UCSD-AML1 (cell line): ENCODE results near the gene EPHX1.
"Not testable (repeated sequence)": the region's sequence is repeated elsewhere in the genome, so short reads cannot be mapped to it uniquely, and the experiment has no call there.

Experiments used
- DNase-seq: peaks from one replicate; lab custom pipeline; 2025; ENCODE audit not compliant: unreplicated experiment; lab: John Stamatoyannopoulos, UW

Gene EPHX1

GRCh38 chr1:225809842-225810578 lies at the start of gene EPHX1:
TSS of gene EPHX1 (plus strand) at chr1:225810124. CDS start at chr1:225828730, 18,606 bp downstream.
- peak; percentile 87 for DNase-seq

DNA sequence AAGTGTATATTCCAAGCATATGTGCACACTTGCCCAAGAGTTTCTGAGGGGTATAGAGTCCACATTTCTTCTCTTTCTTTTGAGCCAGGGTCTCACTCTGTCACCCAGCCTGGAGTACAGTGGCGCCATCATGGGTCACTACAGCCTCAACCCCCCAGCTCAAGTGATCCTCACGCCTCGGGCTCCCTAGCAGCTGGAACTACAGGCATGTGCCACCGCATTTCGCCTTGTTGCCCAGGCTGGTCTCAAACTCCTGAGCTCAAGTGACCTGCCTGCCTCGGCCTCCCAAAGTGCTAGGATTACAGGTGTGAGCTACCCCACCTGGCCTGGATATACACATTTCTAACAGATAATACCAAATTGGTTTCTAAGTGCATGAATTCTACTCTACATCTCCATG lies 49.4 kb upstream of the EPHX1 start:
- no peak for DNase-seq

DNA sequence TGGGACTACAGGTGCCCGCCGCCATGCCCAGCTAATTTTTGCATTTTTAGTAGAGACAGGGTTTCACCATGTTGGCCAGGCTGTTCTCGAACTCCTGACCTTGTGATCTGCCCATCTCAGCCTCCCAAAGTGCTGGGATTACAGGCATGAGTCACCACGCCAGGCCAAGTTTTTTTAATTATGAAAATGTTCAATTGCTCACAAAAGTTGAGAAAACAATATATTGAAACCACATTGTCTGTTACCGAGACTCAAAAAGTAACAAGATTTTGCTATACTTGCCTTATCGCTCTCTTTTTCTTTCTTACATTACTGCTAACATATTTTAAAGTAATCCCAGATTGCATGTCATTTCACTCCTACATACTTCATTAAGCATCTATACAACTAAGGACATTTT lies 48.5 kb upstream of the EPHX1 start:
- not testable (repeated sequence) for DNase-seq

DNA sequence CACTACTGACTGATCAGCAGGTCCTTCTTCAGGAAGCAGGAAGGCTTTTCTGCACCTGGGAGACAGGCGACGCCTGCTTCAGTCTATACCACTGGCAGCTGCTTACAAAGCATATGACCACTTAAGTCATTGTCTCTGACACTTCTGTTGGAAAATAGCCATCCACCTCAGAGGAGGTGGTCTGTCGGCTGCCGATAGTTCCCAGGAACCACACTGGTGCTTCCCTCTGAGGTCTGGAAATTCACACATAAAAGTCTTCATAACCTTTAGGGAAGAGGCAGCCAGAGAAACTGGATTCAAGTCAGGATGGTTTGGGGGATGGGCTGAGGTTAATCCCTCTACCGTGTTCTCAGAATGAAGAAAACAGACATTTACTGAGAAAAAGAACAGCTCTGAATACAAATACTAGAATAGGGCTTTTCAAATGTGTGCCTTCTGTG lies 47.9 kb upstream of the EPHX1 start:
- no peak for DNase-seq

GRCh38 chr1:225762444-225762843 lies 47.5 kb upstream of the EPHX1 start:
- no peak for DNase-seq

DNA sequence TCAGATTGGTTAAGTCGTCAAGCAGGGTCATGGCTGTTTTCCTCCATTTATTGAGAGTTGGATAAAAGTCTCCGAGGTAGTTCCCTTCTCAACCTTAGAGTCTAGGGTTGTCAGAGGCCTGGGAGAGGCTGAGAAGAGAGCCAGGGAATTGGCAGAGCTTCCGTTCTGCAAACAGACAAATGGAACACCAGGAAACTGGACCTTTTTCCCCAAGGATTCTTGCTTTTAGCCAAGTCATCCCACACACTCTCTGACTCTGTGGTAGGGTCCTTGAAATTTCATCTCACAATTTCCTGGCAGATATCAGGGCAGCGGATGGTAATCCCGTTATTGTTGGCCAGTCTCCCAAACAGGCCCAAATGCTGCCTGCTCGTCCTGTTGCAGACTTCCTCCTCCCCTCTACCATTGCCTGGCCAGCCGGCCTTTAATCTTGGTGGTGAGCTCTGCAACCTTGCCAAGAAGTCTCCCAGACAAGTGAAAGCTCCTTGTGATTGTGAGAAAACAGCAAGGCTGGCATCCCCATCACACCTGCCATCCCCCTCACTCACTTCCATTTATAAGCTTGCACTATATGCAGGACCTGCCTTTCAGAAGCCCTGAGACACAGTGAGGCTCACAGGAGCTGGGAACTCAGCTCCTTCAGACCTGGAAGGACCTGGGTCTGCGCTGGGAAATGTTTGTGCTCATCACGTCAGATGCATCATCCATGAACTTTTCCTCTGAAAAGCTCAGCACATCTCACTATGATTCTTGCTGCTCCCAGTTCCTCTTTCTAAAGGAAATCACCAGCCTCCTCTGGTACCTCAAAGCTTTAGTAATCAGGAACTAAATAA lies 46.0 kb upstream of the EPHX1 start:
- DNase-seq, result no peak

DNA sequence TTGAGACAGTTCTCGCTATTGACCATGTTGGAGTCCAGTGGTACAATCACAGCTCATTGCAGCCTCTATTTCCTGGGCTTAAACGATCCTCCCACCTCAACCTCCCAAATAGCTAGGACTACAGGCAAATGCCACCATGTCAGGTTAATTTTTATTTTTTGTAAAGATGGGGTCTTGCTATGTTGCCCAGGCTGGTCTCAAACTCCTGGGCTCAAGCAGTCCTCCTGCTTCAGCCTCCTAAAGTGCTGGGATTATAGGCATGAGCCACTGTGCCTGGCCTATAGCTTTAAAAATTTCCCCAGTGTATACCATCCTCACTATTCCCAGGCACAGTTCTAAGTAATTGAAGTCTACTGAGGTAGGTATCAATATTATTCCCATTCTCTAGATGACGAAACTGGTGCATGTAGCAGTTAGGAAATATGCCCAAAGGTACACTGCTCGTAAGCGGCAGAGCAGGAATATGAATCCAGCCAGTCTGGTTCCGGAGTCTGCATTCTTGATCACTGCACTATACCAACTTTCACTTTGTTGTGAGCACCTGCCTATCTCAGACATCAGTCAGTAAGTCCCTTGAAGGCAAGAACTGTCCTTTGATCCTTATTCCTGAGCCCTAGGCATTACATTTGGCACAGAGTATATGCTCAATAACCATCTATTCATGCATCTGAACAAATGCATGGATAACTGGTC lies 43.8 kb upstream of the EPHX1 start:
- DNase-seq, result no peak

DNA sequence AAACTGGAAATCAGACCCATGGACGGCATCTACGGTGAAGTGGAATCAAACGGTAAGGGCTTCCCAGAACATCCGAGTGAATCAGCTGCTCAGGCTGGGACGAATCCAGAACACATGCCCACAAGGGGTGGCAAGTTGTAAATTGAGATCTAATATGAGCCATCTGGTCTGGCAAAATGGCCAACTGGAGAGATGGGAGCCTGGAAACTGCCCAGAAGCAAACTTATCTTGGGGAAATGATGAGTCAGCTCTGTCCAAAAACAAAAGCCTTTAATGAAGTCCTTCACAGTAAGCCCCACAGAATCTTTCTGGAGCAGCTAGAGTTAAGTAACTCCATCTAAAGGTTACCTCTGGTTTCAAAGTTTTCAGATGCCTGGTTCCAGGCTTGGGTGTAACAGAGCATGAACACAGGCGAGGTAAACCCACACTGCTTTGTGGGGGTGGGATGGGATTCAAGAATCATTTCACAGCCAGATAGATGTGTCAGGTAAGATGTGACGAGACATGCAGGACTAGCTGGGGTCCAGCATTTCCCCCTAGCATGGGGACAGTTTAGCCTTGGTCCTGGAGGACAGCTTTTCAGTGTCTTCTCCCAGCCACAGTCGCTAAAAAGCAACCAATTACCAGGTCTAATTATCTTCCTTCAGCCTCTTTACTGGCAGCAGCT lies 42.8 kb upstream of the EPHX1 start:
- DNase-seq, result no peak

DNA sequence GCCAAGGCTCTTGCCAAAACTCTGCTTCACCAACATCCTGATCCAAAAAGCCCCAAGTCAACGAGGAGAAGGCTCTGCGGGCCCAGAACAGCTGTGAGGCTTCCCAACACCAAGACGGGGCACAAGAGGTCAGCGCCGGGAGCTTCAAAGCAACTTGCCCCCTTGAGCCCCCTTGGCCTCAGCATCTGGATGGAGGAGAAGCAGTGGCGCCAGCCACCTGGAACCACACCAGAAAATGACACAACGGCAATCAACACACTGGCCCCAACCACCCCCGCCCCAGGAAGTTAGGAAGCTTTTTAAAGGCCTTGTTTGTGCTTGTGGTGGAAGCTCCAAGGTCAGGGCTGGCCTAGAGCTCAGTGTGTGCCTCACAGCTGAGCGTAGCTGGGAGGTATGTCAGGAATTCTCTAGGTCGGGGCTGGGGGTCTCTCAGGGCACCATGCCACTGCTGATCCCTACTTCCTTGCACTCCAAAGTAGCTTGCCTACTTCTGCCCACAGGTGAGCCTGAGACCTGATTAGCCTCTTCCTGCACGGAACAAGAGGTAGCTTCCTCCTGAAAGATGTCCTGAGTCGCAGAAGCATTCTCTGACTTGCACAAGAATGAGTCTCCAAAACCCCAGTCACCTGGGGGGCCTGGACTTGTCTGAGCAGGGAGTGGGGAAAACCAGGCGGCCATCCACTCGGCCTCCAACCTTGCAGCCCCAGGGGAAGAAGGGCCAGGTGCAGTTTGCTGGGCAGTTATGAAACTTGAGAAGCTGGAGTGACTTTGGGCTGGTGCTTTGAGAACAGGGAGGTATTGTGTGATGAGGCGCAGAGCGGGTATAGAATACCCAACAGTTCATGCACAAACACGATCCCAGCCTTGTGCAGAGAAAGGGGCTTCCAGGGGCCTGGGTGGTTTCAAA lies 42.0 kb upstream of the EPHX1 start:
- peak; percentile 37 for DNase-seq

- DNase-seq, result no peak
These were observed 41.1 kb upstream of the EPHX1 start for GRCh38 chr1:225768662-225769426.

- DNase-seq, result no peak
These were observed 40.2 kb upstream of the EPHX1 start for GRCh38 chr1:225769687-225770086.

DNA sequence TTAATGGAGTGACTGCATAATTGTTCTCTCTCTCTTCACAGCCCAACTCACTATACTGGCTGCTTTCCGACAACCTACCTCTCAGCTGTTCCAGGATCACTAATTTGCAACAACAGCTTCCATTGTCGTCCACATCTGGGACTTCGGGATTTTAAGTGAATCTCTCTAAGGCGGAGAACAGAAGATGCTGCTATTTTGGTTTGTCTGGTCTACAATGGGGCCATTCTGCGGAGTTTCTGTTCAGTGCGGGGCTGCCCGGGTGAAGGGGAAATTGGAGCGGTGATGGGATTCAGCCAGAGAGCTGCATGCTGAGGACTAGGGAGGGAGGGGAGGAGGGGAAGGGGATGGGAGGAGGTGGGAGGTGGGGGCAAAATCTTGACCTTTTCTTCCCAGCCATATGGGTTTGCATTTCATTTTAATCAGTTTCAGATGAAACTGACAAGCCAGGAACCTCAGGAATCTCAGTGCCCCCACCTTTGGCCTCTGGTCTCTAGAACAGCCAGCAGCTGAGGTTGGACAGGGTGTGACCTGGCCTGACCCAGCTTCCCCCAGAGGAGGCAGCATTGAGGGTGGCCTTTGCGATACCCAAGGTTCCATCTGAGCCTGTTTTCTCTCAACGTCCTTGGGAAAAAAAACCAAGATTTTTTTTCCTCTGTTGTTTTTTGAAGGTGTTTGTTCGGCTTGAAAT lies 39.2 kb upstream of the EPHX1 start:
- DNase-seq, result no peak

- DNase-seq, result no peak
These were observed 38.1 kb upstream of the EPHX1 start for GRCh38 chr1:225771661-225772322.

DNA sequence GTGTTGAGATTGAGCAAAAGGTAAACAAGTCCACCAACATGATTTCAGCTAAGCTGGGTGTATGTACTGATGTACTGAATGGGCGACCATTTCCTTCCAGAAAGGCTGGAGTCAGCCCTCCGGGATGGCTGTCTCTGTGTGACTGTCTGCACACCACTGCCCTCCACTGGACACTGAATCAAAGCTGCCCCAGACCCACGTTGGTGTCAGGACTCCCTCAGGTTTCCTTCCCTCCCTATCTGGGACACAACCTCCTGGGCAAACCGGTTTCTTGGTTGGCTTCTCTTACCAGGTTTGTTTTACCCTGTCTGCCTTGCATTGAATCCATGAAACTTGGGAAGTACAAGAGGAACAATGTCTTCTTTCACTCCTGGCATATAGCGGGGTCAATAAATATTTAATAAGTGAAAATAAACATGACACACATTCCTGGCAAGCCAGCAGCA lies 37.6 kb upstream of the EPHX1 start:
- DNase-seq, result peak; percentile 73

GRCh38 chr1:225772848-225773247 lies 37.1 kb upstream of the EPHX1 start:
- DNase-seq, result no peak

- no peak for DNase-seq
These were observed 35.4 kb upstream of the EPHX1 start for GRCh38 chr1:225774281-225775147.

DNA sequence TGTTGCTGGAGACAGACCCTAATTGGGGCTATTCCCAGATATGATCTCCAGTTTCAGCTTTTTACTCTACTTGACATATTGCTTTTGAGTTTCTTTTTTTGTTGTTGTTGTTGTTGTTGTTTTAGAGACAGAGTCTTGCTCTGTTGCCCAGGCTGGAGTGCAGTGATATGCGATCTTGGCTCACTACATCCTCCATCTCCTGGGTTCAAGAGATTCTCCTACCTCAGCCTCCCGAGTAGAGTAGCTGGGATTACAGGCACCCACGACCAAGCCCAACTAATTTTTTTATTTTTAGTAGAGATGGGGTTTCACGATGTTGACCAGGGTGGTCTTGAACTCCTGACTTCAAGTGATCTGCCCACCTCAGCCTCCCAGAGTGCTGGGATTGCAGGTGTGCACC lies 33.6 kb upstream of the EPHX1 start:
- DNase-seq, result no peak
